NB4 (cell line): ENCODE measurements around the gene CSTPP1.

ENCODE experiments used
- POLR2A ChIP-seq: IDR thresholded peaks from 2 replicates; pipeline ENCODE4 v1.6.1; 2011; ENCODE audit warnings: mild to moderate bottlenecking; ENCODE audit not compliant: insufficient read length; ENCODE audit errors: extremely low read depth
- TF ChIP-seq, protein P1 (sequence below): IDR thresholded peaks from one replicate; pipeline ENCODE4 v1.5.1; 2012; ENCODE audit warnings: low read depth, low read length

DNA sequence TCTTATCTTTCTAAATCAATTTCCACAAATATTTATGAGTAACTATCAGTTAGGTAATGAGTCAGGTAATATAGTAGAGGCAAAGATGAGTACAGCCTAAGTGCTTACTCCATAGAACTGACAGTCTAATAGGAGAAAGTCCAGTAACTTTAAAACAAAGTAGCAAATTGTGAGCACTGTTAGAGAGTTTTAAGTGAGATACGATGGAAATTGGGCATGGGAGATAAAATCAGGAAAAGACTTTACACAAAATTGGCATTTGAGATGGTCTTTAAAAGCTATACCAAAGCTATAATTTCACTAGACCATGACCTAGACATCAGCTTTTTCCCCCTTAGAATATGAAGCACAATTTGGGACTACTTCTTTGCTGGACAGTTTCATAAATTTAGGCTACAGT lies 113.7 kb downstream of the CSTPP1 start:
- TF ChIP-seq, protein P1, sequence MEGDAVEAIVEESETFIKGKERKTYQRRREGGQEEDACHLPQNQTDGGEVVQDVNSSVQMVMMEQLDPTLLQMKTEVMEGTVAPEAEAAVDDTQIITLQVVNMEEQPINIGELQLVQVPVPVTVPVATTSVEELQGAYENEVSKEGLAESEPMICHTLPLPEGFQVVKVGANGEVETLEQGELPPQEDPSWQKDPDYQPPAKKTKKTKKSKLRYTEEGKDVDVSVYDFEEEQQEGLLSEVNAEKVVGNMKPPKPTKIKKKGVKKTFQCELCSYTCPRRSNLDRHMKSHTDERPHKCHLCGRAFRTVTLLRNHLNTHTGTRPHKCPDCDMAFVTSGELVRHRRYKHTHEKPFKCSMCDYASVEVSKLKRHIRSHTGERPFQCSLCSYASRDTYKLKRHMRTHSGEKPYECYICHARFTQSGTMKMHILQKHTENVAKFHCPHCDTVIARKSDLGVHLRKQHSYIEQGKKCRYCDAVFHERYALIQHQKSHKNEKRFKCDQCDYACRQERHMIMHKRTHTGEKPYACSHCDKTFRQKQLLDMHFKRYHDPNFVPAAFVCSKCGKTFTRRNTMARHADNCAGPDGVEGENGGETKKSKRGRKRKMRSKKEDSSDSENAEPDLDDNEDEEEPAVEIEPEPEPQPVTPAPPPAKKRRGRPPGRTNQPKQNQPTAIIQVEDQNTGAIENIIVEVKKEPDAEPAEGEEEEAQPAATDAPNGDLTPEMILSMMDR, result no peak
- no peak for TF ChIP-seq POLR2A
